ENCODE data around the gene PLIN4.

The PLIN4 gene

DNA sequence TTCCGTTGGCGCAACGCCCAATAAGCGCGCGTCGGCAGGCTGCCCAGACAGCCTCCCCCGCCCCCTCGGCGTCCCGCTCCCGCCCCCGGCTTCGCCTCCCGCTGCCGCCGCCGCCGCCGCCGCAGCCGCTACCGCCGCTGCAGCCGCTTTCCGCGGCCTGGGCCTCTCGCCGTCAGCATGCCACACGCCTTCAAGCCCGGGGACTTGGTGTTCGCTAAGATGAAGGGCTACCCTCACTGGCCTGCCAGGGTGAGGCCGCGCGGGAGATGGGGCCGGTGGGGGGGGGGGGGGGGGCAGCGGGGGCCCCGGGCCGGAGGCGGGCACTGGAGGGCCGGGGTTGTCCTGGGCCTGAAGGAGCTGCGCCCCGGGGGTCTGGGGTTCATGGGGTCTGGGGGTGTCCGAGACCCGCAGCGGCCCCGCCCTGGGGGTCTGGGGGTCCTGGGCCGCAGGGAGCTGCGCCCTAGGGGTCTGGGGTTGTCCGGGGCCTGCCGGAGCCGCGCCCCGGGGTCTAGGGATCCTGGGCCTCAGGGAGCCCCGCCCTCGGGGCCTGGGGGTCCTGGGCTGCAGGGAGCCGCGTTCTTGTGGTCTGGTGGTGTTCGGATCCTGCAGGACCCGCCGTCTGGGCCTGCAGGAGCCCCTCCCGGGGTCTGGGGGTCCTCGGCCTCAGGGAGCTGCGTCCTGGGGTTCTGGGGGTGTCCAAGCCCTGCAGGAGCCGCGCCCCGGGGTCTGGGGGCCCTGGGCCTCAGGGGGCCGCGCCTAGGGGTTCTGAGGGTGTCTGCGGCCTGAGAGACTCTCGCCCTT is 45.9 kb downstream of the PLIN4 start, which contains the start of gene HDGFL2:
HDGFL2 (plus strand) TSS at position 124 of the 801 bp plus-strand sequence; CDS start at position 178, 54 bp downstream.
- TF ChIP-seq, protein P1, sequence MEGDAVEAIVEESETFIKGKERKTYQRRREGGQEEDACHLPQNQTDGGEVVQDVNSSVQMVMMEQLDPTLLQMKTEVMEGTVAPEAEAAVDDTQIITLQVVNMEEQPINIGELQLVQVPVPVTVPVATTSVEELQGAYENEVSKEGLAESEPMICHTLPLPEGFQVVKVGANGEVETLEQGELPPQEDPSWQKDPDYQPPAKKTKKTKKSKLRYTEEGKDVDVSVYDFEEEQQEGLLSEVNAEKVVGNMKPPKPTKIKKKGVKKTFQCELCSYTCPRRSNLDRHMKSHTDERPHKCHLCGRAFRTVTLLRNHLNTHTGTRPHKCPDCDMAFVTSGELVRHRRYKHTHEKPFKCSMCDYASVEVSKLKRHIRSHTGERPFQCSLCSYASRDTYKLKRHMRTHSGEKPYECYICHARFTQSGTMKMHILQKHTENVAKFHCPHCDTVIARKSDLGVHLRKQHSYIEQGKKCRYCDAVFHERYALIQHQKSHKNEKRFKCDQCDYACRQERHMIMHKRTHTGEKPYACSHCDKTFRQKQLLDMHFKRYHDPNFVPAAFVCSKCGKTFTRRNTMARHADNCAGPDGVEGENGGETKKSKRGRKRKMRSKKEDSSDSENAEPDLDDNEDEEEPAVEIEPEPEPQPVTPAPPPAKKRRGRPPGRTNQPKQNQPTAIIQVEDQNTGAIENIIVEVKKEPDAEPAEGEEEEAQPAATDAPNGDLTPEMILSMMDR (IDR thresholded peaks at IDR 0.05; ENCODE audit: insufficient read depth, low read length, missing control alignments): no peak
- ChIA-PET POLR2A (interaction anchor here (1.1 kb wide), 2 partner anchors 15 to 18 kb away, joined by 3 to 9 read pairs; partner anchors contain the start of gene UBXN6), CTCF (interaction anchor here (1.0 to 1.3 kb wide), 2 partner anchors 164 kb away, joined by 4 read pairs; no protein-coding TSS in a partner anchor)
- DNase-seq (ENCODE audit: low read depth, low spot score): no peak
- peak within 1 kb of the TSS; percentile 77 for H3K4me3 ChIP-seq (ENCODE audit: low read depth, low read length)

DNA sequence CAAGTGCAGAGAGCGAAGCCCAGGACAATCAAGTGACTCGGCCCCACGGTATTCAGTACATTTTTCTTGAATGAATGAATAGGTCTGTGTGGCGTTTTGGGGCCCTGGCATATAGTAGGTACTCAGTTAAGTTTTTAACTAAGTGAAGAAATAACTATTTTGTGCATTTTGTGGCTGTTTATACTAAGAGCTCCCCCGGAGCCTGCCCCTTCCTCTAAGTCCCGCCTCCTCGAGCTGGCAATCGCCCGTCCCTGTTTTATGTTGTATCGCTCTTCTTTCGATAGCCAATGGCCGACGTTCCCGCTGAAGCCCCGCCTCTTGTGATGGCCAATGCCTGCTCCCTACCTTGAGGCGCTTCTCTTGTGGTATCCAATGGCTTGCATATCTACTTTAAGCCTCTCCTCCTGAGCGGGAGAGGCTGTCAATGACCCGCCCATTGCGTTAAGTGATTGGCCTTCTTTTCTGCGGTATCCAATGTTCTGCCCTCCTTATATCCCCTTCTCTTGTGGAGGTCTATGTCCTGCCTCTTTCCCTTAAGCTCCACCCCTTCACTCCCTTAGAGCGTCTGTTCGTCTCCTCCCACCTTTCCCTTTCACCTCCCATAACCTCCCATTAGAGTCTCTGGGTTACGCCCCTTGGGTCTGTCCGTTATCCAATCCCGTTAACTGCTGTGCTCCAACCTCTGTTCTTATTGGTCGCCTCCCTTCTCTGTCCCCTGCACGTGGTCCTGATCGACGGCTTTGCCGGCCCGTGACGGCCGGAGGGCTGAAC is 46.7 kb downstream of the PLIN4 start:
- TF ChIP-seq, protein P1 (IDR thresholded peaks at IDR 0.05; ENCODE audit: insufficient read depth, low read length, missing control alignments): no peak

DNA sequence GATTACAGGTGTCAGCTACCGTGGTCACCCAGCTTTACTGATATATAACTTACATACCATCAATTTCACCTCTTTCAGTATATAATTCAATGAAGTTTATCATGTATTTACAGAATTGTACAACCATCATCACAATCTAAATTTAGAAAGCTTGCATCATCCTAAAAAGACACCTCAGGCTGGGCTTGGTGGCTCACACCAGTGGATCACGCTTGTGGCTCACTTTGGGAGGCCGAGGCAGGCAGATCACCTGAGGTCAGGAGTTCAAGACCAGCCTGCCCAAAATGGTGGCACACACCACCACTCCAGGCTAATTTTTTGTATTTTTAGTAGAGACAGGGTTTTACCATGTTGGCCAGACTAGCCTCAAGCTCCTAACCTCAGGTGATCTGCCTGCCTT is 50.5 kb downstream of the PLIN4 start:
- DNase-seq (ENCODE audit: low read depth, low spot score): no peak
- no peak overlapping the region for H3K4me3 ChIP-seq (ENCODE audit: low read depth, low read length)
- TF ChIP-seq, protein P1 (IDR thresholded peaks at IDR 0.05; ENCODE audit: insufficient read depth, low read length, missing control alignments): no peak
- ChIA-PET POLR2A (no interaction called here), CTCF (no interaction called here)

More for the DNA sequence above, 46.7 kb downstream of the PLIN4 start:
- ChIA-PET POLR2A (interaction anchor here (0.7 to 1.1 kb wide), 4 partner anchors 8 to 17 kb away, joined by 3 to 9 read pairs (median 4); partner anchors contain the start of gene UBXN6), CTCF (interaction anchor here (1.1 to 1.3 kb wide), 6 partner anchors 10 to 204 kb away, joined by 3 to 4 read pairs (median 4); partner anchors contain the start of gene UBXN6)
- H3K4me3 ChIP-seq (ENCODE audit: low read depth, low read length): peak overlapping the region; percentile 62
- DNase-seq (ENCODE audit: low read depth, low spot score): peak; percentile 100

DNA sequence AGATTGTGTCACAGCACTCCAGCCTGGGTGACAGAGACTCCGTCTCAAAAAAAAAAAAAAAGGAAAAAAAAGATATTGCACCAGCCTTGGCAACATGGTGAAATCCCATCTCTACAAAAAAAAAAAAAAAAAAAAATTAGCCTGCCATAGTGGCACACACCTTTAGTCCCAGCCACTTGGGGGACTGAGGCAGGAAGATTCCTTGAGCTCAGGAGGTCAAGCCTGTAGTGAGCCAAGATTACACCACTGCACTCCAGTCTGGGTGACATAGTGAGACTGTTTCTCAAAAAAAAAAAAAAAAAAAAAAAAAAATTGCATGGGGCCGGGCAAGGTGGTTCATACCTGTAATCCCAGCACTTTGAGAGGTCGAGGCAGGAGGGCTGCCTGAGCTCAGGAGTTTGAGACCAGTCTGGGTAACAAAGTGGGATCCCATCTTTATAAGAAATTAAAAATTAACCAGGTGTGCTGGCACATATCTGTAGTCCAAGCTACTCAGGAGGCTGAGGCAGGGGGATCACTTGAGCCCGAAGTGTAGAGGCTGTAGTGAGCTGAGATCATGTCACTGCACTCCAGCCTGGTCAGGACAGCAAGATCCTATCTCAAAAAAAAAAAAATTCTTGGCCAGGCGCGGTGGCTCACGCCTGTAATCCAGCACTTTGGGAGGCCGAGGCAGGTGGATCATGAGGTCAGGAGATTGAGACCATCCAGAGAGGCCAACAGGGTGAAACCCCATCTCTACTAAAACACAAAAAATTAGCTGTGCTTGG is 53.3 kb downstream of the PLIN4 start:
- DNase-seq (ENCODE audit: low read depth, low spot score): no peak
- ChIA-PET CTCF (no interaction called here), POLR2A (no interaction called here)
- H3K4me3 ChIP-seq (ENCODE audit: low read depth, low read length): no peak overlapping the region
- TF ChIP-seq, protein P1 (IDR thresholded peaks at IDR 0.05; ENCODE audit: insufficient read depth, low read length, missing control alignments): no peak

DNA sequence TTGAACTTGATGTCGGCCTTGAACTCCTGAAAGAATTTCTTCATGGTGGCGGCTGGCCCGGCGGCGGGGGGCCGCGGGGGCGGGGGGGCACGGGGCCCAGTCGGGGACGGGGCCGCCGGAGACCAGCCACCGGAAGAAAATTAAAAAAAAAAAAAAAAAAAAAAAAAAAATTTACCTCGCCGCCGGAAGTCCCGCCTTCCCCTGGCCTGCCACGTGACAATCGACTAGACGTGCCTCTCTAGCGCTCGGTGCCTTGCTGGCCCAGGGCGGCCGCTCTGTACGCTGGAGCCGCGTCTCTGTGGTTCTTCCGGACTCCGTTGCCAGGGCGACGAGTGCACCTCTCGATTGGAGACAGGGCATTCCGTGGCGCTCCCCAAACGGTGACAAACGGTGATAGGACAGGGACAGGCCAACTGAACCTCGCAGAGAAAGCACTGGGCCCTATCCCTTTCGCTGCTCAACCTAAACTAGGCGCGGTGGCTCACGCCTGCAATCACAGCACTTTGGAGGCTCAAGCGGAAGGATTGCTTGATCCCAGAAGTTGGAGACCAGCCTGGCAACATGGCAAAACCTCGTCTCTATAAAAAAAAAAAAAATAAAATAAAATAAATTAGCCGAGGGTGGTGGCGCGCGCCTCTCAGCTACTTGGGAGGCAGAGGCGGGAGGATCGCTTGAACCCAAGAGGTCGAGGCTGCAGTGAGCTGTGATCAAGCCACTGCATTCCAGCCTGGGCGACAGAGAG is 60.5 kb downstream of the PLIN4 start, which contains the start of gene UBXN6:
UBXN6 (minus strand) TSS at position 141 of the 742 bp plus-strand sequence; CDS start at position 44, 97 bp downstream.
- POLR2A ChIA-PET: interaction anchor here (0.6 to 2.5 kb wide), 2 partner anchors 9 to 14 kb away, joined by 4 to 9 read pairs; partner anchors contain the start of gene HDGFL2
- peak within 1 kb of the TSS; percentile 91 for H3K4me3 ChIP-seq (ENCODE audit: low read depth, low read length)
- TF ChIP-seq, protein P1 (IDR thresholded peaks at IDR 0.05; ENCODE audit: insufficient read depth, low read length, missing control alignments): no peak
- CTCF ChIA-PET: interaction anchor here (1.1 to 1.8 kb wide), 3 partner anchors 14 to 190 kb away, joined by 3 to 6 read pairs (median 4); no protein-coding TSS in a partner anchor
- peak; percentile 93 for DNase-seq (ENCODE audit: low read depth, low spot score)

All from AG04449 (cell line).